Activated effector memory CD4-positive, alpha-beta T cell treated with Interleukin-2 at 50 U/mL for 16 hours (primary cell): ENCODE results near the gene KCNC3.

ENCODE experiments used
- DNase-seq: peaks from one replicate; pipeline ENCODE4 v3.0.0-alpha.2; 2020

Gene KCNC3

GRCh38 chr19:50329146-50329925 lies at the start of gene KCNC3:
TSS of gene KCNC3 (minus strand) at chr19:50329377. CDS start at chr19:50329082, 295 bp downstream.
- peak; percentile 80 for DNase-seq

- DNase-seq: no peak
These were observed 49.7 kb upstream of the KCNC3 start for GRCh38 chr19:50378863-50379236.

- no peak for DNase-seq
These were observed 49.1 kb upstream of the KCNC3 start for GRCh38 chr19:50378169-50378862.

GRCh38 chr19:50377517-50377916 lies 48.3 kb upstream of the KCNC3 start:
- no peak for DNase-seq

- DNase-seq: peak; percentile 19
These were observed 47.9 kb upstream of the KCNC3 start for GRCh38 chr19:50377051-50377461.

- DNase-seq: peak; percentile 91
These were observed 47.2 kb upstream of the KCNC3 start, which contains the start of gene NR1H2 for GRCh38 chr19:50376166-50377050. TSS of gene NR1H2 (plus strand) at chr19:50376457. CDS start at chr19:50377606, 1,149 bp downstream.

GRCh38 chr19:50371914-50372475 lies 42.8 kb upstream of the KCNC3 start:
- DNase-seq: no peak

- peak; percentile 66 for DNase-seq
These were observed 39.7 kb upstream of the KCNC3 start for GRCh38 chr19:50368649-50369570.

GRCh38 chr19:50365434-50366306 lies 36.5 kb upstream of the KCNC3 start, which contains the start of gene NAPSA:
TSS of gene NAPSA (minus strand) at chr19:50365639. CDS start at chr19:50365621, 18 bp downstream.
- no peak for DNase-seq

GRCh38 chr19:50362656-50363424 lies 33.7 kb upstream of the KCNC3 start:
- DNase-seq: no peak

- no peak for DNase-seq
These were observed 32.8 kb upstream of the KCNC3 start for GRCh38 chr19:50362030-50362412.

- no peak for DNase-seq
These were observed 32.3 kb upstream of the KCNC3 start for GRCh38 chr19:50361290-50362029.

GRCh38 chr19:50359328-50359818 lies 30.2 kb upstream of the KCNC3 start:
- no peak for DNase-seq

- DNase-seq: peak; percentile 65
These were observed 29.5 kb upstream of the KCNC3 start for GRCh38 chr19:50358483-50359327.

- peak; percentile 81 for DNase-seq
These were observed 28.3 kb upstream of the KCNC3 start for GRCh38 chr19:50357178-50358100.

- no peak for DNase-seq
These were observed 27.6 kb upstream of the KCNC3 start for GRCh38 chr19:50356691-50357177.
